OCI-LY7 (cell line): ENCODE data around the gene POLR1E. TPM values are rescaled to one million over a fixed set of nuclear protein-coding genes. Genes with fewer than 3 reads are reported as not detected.
"Not testable (repeated sequence)": the region's sequence is repeated elsewhere in the genome, so short reads cannot be mapped to it uniquely, and the experiment has no call there.

Source experiments
- BruUV-seq: library from RNA; stranded (reverse); fragments of 400-500 nt; replicated peaks from 2 replicates; lab custom pipeline; 2021; lab: Mats Ljungman, UMichigan
- CTCF ChIA-PET: fragments of 300-600 bp; sonication (Branson Sonifier 250); formaldehyde crosslinking; loops from one replicate; lab custom pipeline; 2022; ENCODE audit warnings: antibody characterized with exemption; ENCODE audit not compliant: unreplicated experiment; lab: Charles Lee
- POLR2A ChIA-PET: fragments of 300-600 bp; sonication (Branson Sonifier 250); formaldehyde crosslinking; loops from one replicate; lab custom pipeline; 2022; ENCODE audit warnings: antibody characterized with exemption; lab: Charles Lee
- DNase-seq: peaks from one replicate; pipeline ENCODE4 v3.0.0-alpha.2; 2015; ENCODE audit warnings: low spot score
- H2AFZ ChIP-seq: fragments of 200-600 bp; sonication (generic), shearing (Covaris generic); 2 replicates; pipeline ENCODE4 v1.6.1; 2014; ENCODE audit warnings: mild to moderate bottlenecking, antibody characterized with exemption, low read length, moderate library complexity
- H3K27ac ChIP-seq: fragments of 200-600 bp; sonication (generic); 2 replicates; pipeline ENCODE4 v1.5.1; 2014; ENCODE audit warnings: mixed run types, low read depth, mild to moderate bottlenecking, moderate library complexity, low read length, inconsistent platforms; ENCODE audit not compliant: poor library complexity, severe bottlenecking
- H3K36me3 ChIP-seq: fragments of 200-600 bp; sonication (generic); 2 replicates; pipeline ENCODE4 v1.6.1; 2014; ENCODE audit warnings: mild to moderate bottlenecking, antibody characterized with exemption, low read length, moderate library complexity, mixed read lengths; ENCODE audit not compliant: insufficient read depth
- H3K4me1 ChIP-seq: fragments of 200-600 bp; sonication (generic); 2 replicates; pipeline ENCODE4 v1.5.1; 2014; ENCODE audit warnings: mild to moderate bottlenecking, low read length; ENCODE audit not compliant: insufficient read depth, poor library complexity, severe bottlenecking
- H3K4me2 ChIP-seq: fragments of 200-600 bp; sonication (generic); 2 replicates; pipeline ENCODE4 v1.6.1; 2014; ENCODE audit warnings: mild to moderate bottlenecking, low read length
- H3K4me3 ChIP-seq: fragments of 200-600 bp; sonication (generic); 2 replicates; pipeline ENCODE4 v1.5.1; 2014; ENCODE audit warnings: mild to moderate bottlenecking, low read depth, low read length; ENCODE audit not compliant: poor library complexity, severe bottlenecking
- H3K79me2 ChIP-seq: fragments of 200-600 bp; sonication (generic); 2 replicates; pipeline ENCODE4 v1.6.1; 2016; ENCODE audit warnings: low read depth, mild to moderate bottlenecking, low read length, moderate library complexity, mixed read lengths; ENCODE audit not compliant: insufficient read depth
- H3K9me2 ChIP-seq: fragments of 200-600 bp; sonication (generic); 2 replicates; pipeline ENCODE4 v1.6.1; 2016; ENCODE audit warnings: mild to moderate bottlenecking, low read length, mixed read lengths; ENCODE audit not compliant: insufficient read depth
- H3K9me3 ChIP-seq: fragments of 200-600 bp; sonication (generic); 2 replicates; pipeline ENCODE4 v1.6.1; 2014; ENCODE audit warnings: mild to moderate bottlenecking, mixed run types, low read length, mixed read lengths
- H4K20me1 ChIP-seq: fragments of 200-600 bp; sonication (generic); 2 replicates; pipeline ENCODE4 v1.6.1; 2014; ENCODE audit warnings: mild to moderate bottlenecking, antibody characterized with exemption, low read length, moderate library complexity, mixed read lengths; ENCODE audit not compliant: insufficient read depth
- CTCF ChIP-seq: fragments of 200-600 bp; sonication (generic); conservative IDR thresholded peaks from 2 replicates; pipeline ENCODE4 v1.5.1; 2014; ENCODE audit warnings: mild to moderate bottlenecking, antibody characterized with exemption, low read length, moderate library complexity, mixed read lengths
- EZH2phosphoT487 ChIP-seq: fragments of 200-600 bp; sonication (generic); IDR thresholded peaks from 2 replicates; pipeline ENCODE4 v1.6.1; 2018; ENCODE audit warnings: low read depth, borderline replicate concordance, mild to moderate bottlenecking, mixed run types, antibody characterized with exemption, low read length, moderate library complexity, mixed read lengths
- intact Hi-C: fragments of 100-400 bp; cut with micrococcal nuclease; formaldehyde crosslinking; loops from one replicate; pipeline ENCODE4 v1.10.0; 2022; ENCODE audit not compliant: unreplicated experiment
- total RNA-seq, 2 experiments: library from RNA; depleted of rRNA in 1 of 2; stranded (reverse); fragments of >200 nt in 1 of 2; shearing (Covaris generic) in 1 of 2; gene quantifications; 2 replicates each; pipeline ENCODE4 v1.2.3, GENCODE V29; 2014 to 2022

The POLR1E gene
- total RNA-seq, 2 experiments from 2014 or later: 44.3 to 47.6 TPM

GRCh38 chr9:37465249-37466036 is 20.3 kb upstream of the POLR1E start, which contains the start of gene ZBTB5:
Gene ZBTB5, minus strand, starts transcription at chr9:37465450. Its CDS starts 22,899 bp downstream, at chr9:37442551.
- peak within 1 kb of the TSS; percentile 89 for H3K4me3 ChIP-seq
- TF ChIP-seq CTCF (no peak), EZH2phosphoT487 (no peak)
- H3K36me3 ChIP-seq: peaks cover 26% of the 10 kb centered on the region
- ChIA-PET CTCF (interaction anchor here (0.6 to 1.4 kb wide), 2 partner anchors 16 to 137 kb away, joined by 4 to 7 read pairs; no protein-coding TSS in a partner anchor), POLR2A (interaction anchor here (0.6 to 2.2 kb wide), 16 partner anchors 9 to 1349 kb away, joined by 3 to 5 read pairs (median 4); partner anchors contain the start of gene POLR1E)
- intact Hi-C loops: loop anchor here (2.0 to 10.0 kb wide), 3 partner anchors 43 to 891 kb away; partner anchors contain the start of genes GRHPR and MELK
- peaks cover 38% of the 10 kb centered on the region for H3K4me1 ChIP-seq
- H3K27ac ChIP-seq: peak within 1 kb of the TSS; percentile 74
- H3K9me2 ChIP-seq: no peaks in the 10 kb centered on the region
- H4K20me1 ChIP-seq: peaks cover 13% of the 10 kb centered on the region; the same call in 1 of the 2 replicates
- H3K9me3 ChIP-seq: 0 out of 2 replicates have a peak, but pooled peaks cover 3% of the 10 kb centered on the region
- peak; percentile 100 for DNase-seq
- BruUV-seq: no TSS peak
- H2AFZ ChIP-seq: peak within 1 kb of the TSS; percentile 89
- H3K79me2 ChIP-seq: peaks cover 44% of the 10 kb centered on the region
- H3K4me2 ChIP-seq: peak within 1 kb of the TSS; percentile 95

- Histone ChIP-seq H3K9me3 (no peaks in the 10 kb centered on the region), H3K36me3 (peaks cover 19% of the 10 kb centered on the region), H3K4me1 (peaks cover 38% of the 10 kb centered on the region), H3K9me2 (no peaks in the 10 kb centered on the region), H3K4me3 (peak overlapping the region; percentile 89), H4K20me1 (peaks cover 13% of the 10 kb centered on the region; the same call in 1 of the 2 replicates), H3K79me2 (peaks cover 36% of the 10 kb centered on the region), H2AFZ (peak overlapping the region; percentile 89), H3K27ac (peak overlapping the region; percentile 66), H3K4me2 (peak overlapping the region; percentile 95)
- intact Hi-C loops: loop anchor here (10.0 kb wide), 1 partner anchor 891 kb away; the partner anchor contains the start of gene MELK
- peak; percentile 37 for DNase-seq
- CTCF ChIA-PET: interaction anchor here (1.4 kb wide), 1 partner anchor 15 kb away, joined by 7 read pairs; no protein-coding TSS in a partner anchor
- no peak for TF ChIP-seq CTCF
- no peak for TF ChIP-seq EZH2phosphoT487
- POLR2A ChIA-PET: interaction anchor here (0.6 to 2.2 kb wide), 12 partner anchors 8 to 1321 kb away, joined by 3 to 5 read pairs (median 3); partner anchors contain the start of gene POLR1E
- TSS peak; percentile 99 for BruUV-seq
Measured at GRCh38 chr9:37466037-37466709, 19.6 kb upstream of the POLR1E start.

- H3K4me2 ChIP-seq, H3K4me3 ChIP-seq, DNase-seq, H3K9me2 ChIP-seq, H3K9me3 ChIP-seq, BruUV-seq, H3K36me3 ChIP-seq, CTCF ChIA-PET, H2AFZ ChIP-seq, H3K27ac ChIP-seq: not testable (repeated sequence)
- Histone ChIP-seq H4K20me1 (peaks cover 13% of the 10 kb centered on the region; the same call in 1 of the 2 replicates), H3K79me2 (peaks cover 23% of the 10 kb centered on the region), H3K4me1 (peaks cover 32% of the 10 kb centered on the region)
- POLR2A ChIA-PET: interaction anchor here (0.7 kb wide), 1 partner anchor 44 kb away, joined by 7 read pairs; no protein-coding TSS in a partner anchor
- intact Hi-C loops: loop anchor here (10.0 kb wide), 1 partner anchor 893 kb away; the partner anchor contains the start of gene MELK
Measured at GRCh38 chr9:37467530-37467929, 18.2 kb upstream of the POLR1E start.
